Measurements from ENCODE around the gene TNFAIP3.

TNFAIP3 gene

DNA sequence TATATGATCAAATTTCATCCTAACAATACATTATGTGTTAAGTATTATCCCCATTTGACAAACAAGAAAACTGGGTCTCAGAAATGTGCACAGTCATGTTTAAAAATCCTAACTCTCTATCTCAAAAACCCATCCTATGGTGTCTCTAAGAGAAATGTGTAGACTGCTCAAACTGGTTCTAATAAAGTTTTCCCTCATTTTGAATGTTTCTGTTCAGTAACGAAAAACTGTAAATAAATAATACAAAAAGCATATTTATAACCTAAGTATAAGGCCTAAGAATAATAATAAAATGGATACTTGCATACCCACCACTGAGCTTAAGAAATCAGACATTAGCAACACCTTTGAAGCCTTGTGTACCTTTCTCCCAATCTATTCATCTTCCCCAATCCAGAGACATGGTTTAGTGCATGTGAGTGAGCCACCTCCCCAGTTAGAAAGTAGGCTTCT lies 39.0 kb downstream of the TNFAIP3 start:
- no peak overlapping the region for H3K27ac ChIP-seq (ENCODE audit: low read depth, low read length)
- no peaks in the 10 kb centered on the region for H3K27me3 ChIP-seq (ENCODE audit: insufficient read depth, low read length)
- no peak overlapping the region for H3K4me3 ChIP-seq (ENCODE audit: low read length)
- WGBS, result no CpG with 5 or more reads among the region's 1 CpG
- no peaks in the 10 kb centered on the region for H3K9me3 ChIP-seq (ENCODE audit: insufficient read depth, low read depth, low read length)
- no peak overlapping the region for H3K9ac ChIP-seq (ENCODE audit: low read depth, low read length)
- H3K4me1 ChIP-seq (ENCODE audit: insufficient read depth, low read length), result no peaks in the 10 kb centered on the region
- no peaks in the 10 kb centered on the region for H3K36me3 ChIP-seq (ENCODE audit: insufficient read depth, low read length)

DNA sequence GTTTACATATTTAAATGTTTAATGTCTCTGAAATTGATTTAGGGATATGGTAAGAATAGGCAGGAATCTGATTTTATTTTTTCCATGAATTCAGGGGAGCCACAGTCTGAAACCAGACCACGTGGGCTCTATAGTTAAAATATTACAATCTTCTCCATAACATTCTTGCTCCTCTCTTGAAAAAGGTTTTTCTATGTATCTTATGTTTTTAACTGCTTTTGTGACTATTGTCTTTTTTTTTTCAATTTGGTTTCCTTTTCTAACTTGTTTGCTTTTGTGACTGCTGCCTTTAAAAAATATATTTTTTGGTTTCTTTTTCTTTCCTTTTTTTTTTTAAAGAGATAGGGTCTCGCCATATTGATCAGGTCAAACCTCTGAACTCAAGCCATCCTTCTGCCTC lies 40.1 kb downstream of the TNFAIP3 start:
- no CpG with 5 or more reads among the region's 2 CpGs for WGBS
- Histone ChIP-seq H3K9ac (ENCODE audit: low read depth, low read length) (no peak overlapping the region), H3K36me3 (ENCODE audit: insufficient read depth, low read length) (no peaks in the 10 kb centered on the region), H3K9me3 (ENCODE audit: insufficient read depth, low read depth, low read length) (no peaks in the 10 kb centered on the region), H3K4me3 (ENCODE audit: low read length) (no peak overlapping the region), H3K27me3 (ENCODE audit: insufficient read depth, low read length) (no peaks in the 10 kb centered on the region), H3K27ac (ENCODE audit: low read depth, low read length) (no peak overlapping the region), H3K4me1 (ENCODE audit: insufficient read depth, low read length) (no peaks in the 10 kb centered on the region)

DNA sequence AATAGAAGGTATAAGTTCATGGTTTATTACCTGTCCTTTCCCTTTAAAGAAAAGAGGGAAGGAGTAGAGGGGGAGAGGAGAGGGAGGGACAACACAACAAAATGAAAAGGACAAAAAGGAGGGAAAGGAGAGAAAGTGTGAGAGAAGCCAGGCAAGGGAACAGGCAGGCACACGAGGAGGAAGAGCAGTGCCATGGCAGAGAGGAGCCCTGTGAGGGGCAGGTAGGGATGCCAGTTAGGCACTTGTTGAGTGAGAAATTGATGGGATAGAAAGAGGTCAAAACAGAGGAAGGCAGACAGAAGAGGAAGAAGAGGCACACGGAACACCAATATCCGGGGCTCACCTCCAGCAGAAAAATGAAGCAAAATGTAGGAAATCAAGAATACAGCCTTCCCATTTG lies 42.5 kb downstream of the TNFAIP3 start:
- Histone ChIP-seq H3K4me3 (ENCODE audit: low read length) (no peak overlapping the region), H3K9me3 (ENCODE audit: insufficient read depth, low read depth, low read length) (peaks cover 8% of the 10 kb centered on the region), H3K27me3 (ENCODE audit: insufficient read depth, low read length) (no peaks in the 10 kb centered on the region), H3K9ac (ENCODE audit: low read depth, low read length) (no peak overlapping the region), H3K27ac (ENCODE audit: low read depth, low read length) (no peak overlapping the region), H3K36me3 (ENCODE audit: insufficient read depth, low read length) (no peaks in the 10 kb centered on the region), H3K4me1 (ENCODE audit: insufficient read depth, low read length) (no peaks in the 10 kb centered on the region)
- WGBS, result 92% methylated on average over 3 of the region's 3 CpGs

DNA sequence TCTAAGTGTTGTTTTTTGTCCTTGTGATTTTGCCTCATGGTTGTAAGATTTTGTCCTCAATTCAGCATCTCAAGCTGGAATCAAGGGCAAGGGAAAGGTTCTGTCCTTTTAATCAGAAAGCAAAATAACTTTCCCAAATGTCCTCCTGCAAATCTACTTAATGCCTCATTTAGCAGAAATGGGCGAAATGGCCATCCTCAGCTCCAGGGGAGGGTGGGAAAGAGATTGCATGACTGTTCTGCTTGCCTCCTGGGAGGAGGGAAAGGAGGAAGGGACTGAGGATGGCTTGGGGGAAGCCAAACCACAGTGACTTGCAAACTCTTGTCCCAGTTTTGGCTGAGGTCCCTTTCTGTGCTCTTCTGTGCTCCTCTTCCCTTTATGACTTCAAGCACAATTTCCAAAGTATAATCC lies 43.4 kb downstream of the TNFAIP3 start:
- H3K4me3 ChIP-seq (ENCODE audit: low read length), result no peak overlapping the region
- H3K27me3 ChIP-seq (ENCODE audit: insufficient read depth, low read length), result no peaks in the 10 kb centered on the region
- peaks cover 8% of the 10 kb centered on the region for H3K9me3 ChIP-seq (ENCODE audit: insufficient read depth, low read depth, low read length)
- 83% methylated on average over 1 of the region's 1 CpG for whole genome bisulfite sequencing
- no peak overlapping the region for H3K9ac ChIP-seq (ENCODE audit: low read depth, low read length)
- no peaks in the 10 kb centered on the region for H3K4me1 ChIP-seq (ENCODE audit: insufficient read depth, low read length)
- H3K27ac ChIP-seq (ENCODE audit: low read depth, low read length), result no peak overlapping the region
- H3K36me3 ChIP-seq (ENCODE audit: insufficient read depth, low read length), result no peaks in the 10 kb centered on the region

DNA sequence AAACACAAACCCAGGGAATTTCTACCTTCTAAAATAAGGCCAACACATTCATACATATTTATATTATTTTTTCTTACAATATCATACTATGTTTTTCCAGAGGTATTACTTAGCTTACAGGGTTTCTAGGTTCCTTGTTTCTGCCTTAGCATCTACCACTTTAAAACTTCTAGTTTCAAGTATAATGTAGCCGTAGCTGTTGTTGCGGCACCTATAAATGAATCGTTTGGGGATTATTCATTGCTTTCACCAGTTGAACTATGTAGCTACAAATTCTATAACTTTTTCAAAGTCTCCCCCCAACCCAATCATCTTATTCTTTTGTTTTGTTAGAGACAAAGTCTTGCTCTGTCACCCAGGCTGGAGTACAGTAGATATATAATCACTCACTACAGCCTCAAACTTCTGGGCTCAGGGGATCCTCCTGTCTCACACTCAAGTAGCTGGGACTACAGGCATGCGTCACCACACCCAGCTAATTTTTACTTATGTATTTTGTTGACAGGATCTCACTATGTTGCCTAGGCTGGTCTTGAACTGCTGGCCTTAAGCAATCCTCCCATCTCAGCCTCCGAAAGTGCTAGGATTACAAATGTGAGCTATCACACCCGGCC lies 43.9 kb downstream of the TNFAIP3 start:
- Histone ChIP-seq H3K4me3 (ENCODE audit: low read length) (no peak overlapping the region), H3K27me3 (ENCODE audit: insufficient read depth, low read length) (no peaks in the 10 kb centered on the region), H3K9me3 (ENCODE audit: insufficient read depth, low read depth, low read length) (peaks cover 8% of the 10 kb centered on the region), H3K27ac (ENCODE audit: low read depth, low read length) (no peak overlapping the region), H3K9ac (ENCODE audit: low read depth, low read length) (no peak overlapping the region), H3K4me1 (ENCODE audit: insufficient read depth, low read length) (no peaks in the 10 kb centered on the region), H3K36me3 (ENCODE audit: insufficient read depth, low read length) (no peaks in the 10 kb centered on the region)
- 95% methylated on average over 6 of the region's 6 CpGs for WGBS

DNA sequence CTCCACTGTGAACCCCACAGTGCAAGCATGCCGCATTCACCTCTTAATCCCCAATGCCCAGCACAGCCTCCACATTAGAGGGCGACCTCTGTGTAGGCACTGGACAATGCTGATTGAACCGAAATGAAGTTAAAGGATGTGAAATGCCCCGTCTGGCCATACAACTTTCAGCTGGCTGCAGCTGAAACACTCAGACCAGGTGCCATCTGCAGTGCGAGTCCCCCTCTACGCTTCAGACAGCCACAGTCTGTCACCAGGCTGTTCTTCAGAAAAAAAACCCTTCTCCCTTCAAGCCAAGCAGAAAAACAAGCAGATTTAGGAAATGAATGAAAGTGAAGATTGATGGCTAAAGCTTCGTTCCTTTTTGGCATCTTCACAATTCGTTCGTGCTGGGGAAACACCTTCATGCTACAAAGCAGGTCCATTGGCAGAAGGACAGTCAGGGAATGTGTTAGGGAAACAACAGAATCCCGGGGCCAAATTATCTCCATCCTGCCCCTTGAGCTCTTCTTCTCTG lies 44.7 kb downstream of the TNFAIP3 start:
- H3K4me1 ChIP-seq (ENCODE audit: insufficient read depth, low read length), result no peaks in the 10 kb centered on the region
- H3K9ac ChIP-seq (ENCODE audit: low read depth, low read length), result no peak overlapping the region
- H3K27ac ChIP-seq (ENCODE audit: low read depth, low read length), result no peak overlapping the region
- no peaks in the 10 kb centered on the region for H3K27me3 ChIP-seq (ENCODE audit: insufficient read depth, low read length)
- peaks cover 8% of the 10 kb centered on the region for H3K9me3 ChIP-seq (ENCODE audit: insufficient read depth, low read depth, low read length)
- 90% methylated on average over 10 of the region's 10 CpGs for WGBS
- no peak overlapping the region for H3K4me3 ChIP-seq (ENCODE audit: low read length)
- H3K36me3 ChIP-seq (ENCODE audit: insufficient read depth, low read length), result no peaks in the 10 kb centered on the region

DNA sequence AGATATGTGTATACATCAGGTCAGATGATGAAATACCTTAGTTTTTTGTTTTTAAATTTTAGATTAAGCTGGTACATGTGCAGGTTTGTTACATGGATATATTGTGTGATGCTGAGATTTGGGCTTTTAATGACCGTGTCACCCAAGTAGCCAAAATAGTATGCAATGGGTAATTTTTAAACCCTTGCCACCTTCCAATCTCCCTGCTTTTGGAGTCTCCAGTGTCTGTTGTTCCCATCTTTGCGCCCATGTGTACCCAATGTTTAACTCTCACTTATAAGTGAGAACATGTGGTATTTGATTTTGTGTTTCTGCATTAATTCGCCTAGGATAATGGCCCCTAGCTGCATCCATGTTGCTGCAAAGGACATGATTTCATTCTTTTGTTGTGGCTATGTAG lies 45.8 kb downstream of the TNFAIP3 start:
- Histone ChIP-seq H3K9me3 (ENCODE audit: insufficient read depth, low read depth, low read length) (peaks cover 8% of the 10 kb centered on the region), H3K4me3 (ENCODE audit: low read length) (no peak overlapping the region), H3K9ac (ENCODE audit: low read depth, low read length) (no peak overlapping the region), H3K4me1 (ENCODE audit: insufficient read depth, low read length) (no peaks in the 10 kb centered on the region), H3K36me3 (ENCODE audit: insufficient read depth, low read length) (no peaks in the 10 kb centered on the region), H3K27ac (ENCODE audit: low read depth, low read length) (no peak overlapping the region), H3K27me3 (ENCODE audit: insufficient read depth, low read length) (no peaks in the 10 kb centered on the region)
- WGBS, result 78% methylated on average over 2 of the region's 3 CpGs

DNA sequence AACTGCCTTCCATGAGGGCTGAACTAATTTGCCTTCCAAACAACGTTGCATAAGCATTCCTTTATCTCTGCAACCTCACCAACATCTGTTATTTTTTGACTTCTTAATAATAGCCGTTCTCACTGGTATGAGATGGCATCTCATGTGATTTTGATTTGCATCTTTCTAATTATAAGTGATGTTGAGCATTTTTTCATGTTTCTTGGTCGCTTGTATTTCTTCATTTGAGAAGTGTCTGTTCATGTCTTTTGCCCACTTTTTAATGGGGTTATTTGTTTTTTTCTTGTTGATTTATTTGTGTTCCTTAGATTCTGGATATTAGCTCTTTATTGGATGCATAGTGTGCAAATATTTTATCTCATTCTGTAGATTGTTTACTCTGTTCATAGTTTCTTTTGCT lies 46.4 kb downstream of the TNFAIP3 start:
- no peaks in the 10 kb centered on the region for H3K4me1 ChIP-seq (ENCODE audit: insufficient read depth, low read length)
- no peaks in the 10 kb centered on the region for H3K36me3 ChIP-seq (ENCODE audit: insufficient read depth, low read length)
- WGBS, result 90% methylated on average over 3 of the region's 3 CpGs
- H3K9me3 ChIP-seq (ENCODE audit: insufficient read depth, low read depth, low read length), result peaks cover 8% of the 10 kb centered on the region
- no peak overlapping the region for H3K4me3 ChIP-seq (ENCODE audit: low read length)
- H3K27ac ChIP-seq (ENCODE audit: low read depth, low read length), result no peak overlapping the region
- H3K27me3 ChIP-seq (ENCODE audit: insufficient read depth, low read length), result no peaks in the 10 kb centered on the region
- no peak overlapping the region for H3K9ac ChIP-seq (ENCODE audit: low read depth, low read length)

DNA sequence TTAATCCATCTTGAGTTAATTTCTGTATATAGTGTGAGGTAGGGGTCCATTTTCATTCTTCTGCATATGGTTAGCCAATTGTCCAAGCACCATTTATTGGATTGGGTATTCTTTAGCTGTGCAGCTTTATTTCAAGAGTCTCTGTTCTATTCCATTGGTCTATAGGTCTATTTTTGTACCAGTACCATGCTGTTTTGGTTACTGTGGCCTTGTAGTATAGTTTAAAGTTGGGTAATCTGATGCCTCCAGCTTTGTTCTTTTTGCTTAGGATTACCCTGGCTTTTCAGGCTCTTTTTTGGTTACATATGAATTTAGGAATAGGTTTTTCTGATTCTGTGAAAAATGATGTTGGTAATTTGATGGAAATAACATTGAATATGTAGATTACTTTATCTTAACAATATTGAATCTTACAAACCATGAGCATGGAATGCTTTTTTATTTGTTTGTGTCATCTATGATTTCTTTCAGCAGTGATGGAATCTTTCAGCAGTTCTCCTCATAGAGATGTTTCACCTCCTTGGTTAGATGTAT lies 47.0 kb downstream of the TNFAIP3 start:
- Histone ChIP-seq H3K9me3 (ENCODE audit: insufficient read depth, low read depth, low read length) (peaks cover 8% of the 10 kb centered on the region), H3K4me1 (ENCODE audit: insufficient read depth, low read length) (no peaks in the 10 kb centered on the region), H3K27ac (ENCODE audit: low read depth, low read length) (no peak overlapping the region), H3K9ac (ENCODE audit: low read depth, low read length) (no peak overlapping the region), H3K27me3 (ENCODE audit: insufficient read depth, low read length) (no peaks in the 10 kb centered on the region), H3K4me3 (ENCODE audit: low read length) (no peak overlapping the region), H3K36me3 (ENCODE audit: insufficient read depth, low read length) (no peaks in the 10 kb centered on the region)

DNA sequence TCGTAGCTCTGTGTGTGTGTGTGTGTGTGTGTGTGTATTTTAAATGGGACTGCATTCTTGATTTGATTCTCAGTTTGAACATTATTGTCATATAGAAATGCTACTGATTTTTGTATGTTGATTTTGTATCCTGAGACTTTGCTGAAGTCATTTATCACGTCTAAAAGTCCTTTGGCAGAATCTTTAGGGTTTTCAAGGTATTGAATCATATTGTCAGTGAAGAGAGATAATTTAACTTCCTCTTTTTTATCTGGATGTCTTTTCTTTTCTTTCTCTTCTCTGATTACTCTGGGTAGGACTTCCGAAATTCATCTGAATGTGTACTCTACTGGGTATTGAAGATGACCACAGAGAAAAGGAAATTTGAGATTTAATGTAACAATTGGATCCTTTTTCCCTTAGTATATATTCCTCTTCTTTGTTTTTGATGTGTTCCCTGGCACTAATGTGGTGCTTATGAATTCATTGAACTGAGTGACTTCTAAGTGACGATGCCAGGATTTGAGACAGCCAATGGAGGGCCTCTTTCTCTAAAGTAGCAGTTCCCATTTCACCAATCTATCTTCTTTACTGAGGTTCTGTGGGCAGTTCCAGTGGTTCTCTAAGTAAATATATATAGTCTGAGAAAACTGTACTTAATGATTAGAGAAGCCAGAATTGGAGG lies 47.6 kb downstream of the TNFAIP3 start:
- Histone ChIP-seq H3K4me3 (ENCODE audit: low read length) (no peak overlapping the region), H3K4me1 (ENCODE audit: insufficient read depth, low read length) (no peaks in the 10 kb centered on the region), H3K9ac (ENCODE audit: low read depth, low read length) (no peak overlapping the region), H3K36me3 (ENCODE audit: insufficient read depth, low read length) (no peaks in the 10 kb centered on the region), H3K9me3 (ENCODE audit: insufficient read depth, low read depth, low read length) (peaks cover 8% of the 10 kb centered on the region), H3K27me3 (ENCODE audit: insufficient read depth, low read length) (no peaks in the 10 kb centered on the region), H3K27ac (ENCODE audit: low read depth, low read length) (no peak overlapping the region)
- 79% methylated on average over 3 of the region's 4 CpGs for WGBS

DNA sequence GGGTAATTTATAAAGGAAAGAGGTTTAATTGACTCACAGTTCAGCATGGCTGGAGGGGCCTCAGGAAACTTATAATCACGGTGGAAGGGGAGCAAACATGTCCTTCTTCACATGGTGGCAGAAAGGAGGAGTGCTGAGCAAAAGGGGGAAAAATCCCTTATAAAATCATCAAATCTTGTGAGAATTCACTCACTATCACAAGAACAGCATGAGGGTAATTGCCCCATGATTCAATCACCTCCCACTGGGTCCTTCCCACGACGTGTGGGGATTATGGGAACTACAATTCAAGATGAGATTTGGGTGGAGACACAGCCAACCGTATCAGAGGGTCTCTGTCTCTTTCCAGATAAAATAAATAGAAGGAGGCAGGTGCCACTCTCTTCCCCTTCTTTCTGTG lies 48.7 kb downstream of the TNFAIP3 start:
- Histone ChIP-seq H3K9ac (ENCODE audit: low read depth, low read length) (no peak overlapping the region), H3K4me3 (ENCODE audit: low read length) (no peak overlapping the region), H3K9me3 (ENCODE audit: insufficient read depth, low read depth, low read length) (peaks cover 8% of the 10 kb centered on the region), H3K4me1 (ENCODE audit: insufficient read depth, low read length) (no peaks in the 10 kb centered on the region), H3K27me3 (ENCODE audit: insufficient read depth, low read length) (no peaks in the 10 kb centered on the region), H3K36me3 (ENCODE audit: insufficient read depth, low read length) (no peaks in the 10 kb centered on the region), H3K27ac (ENCODE audit: low read depth, low read length) (no peak overlapping the region)
- 100% methylated on average over 1 of the region's 4 CpGs for WGBS
